ENCODE data around the gene HINT2.

The HINT2 gene

GRCh38 chr9:35861161-35861897 is 46.5 kb upstream of the HINT2 start:
- no peaks in the 10 kb centered on the region for H4K20me1 ChIP-seq (ENCODE audit: insufficient read depth, low read length)
- ATAC-seq (ENCODE audit: insufficient read depth, low read depth) (no peak), DNase-seq (no peak)
- H3K36me3 ChIP-seq (ENCODE audit: insufficient read depth, low read length): no peaks in the 10 kb centered on the region
- H3K9me3 ChIP-seq (ENCODE audit: insufficient read depth, low read length, severe bottlenecking): no peaks in the 10 kb centered on the region
- no peak overlapping the region for H3K9ac ChIP-seq (ENCODE audit: low read depth, low read length)
- H3K27ac ChIP-seq (ENCODE audit: low read length): no peak overlapping the region
- H3K27me3 ChIP-seq (ENCODE audit: insufficient read depth, low read length, poor library complexity): no peaks in the 10 kb centered on the region
- H3K4me1 ChIP-seq (ENCODE audit: insufficient read depth, low read length): no peaks in the 10 kb centered on the region
- H3K79me2 ChIP-seq (ENCODE audit: insufficient read depth, low read length): no peaks in the 10 kb centered on the region
- TF ChIP-seq, protein P1, sequence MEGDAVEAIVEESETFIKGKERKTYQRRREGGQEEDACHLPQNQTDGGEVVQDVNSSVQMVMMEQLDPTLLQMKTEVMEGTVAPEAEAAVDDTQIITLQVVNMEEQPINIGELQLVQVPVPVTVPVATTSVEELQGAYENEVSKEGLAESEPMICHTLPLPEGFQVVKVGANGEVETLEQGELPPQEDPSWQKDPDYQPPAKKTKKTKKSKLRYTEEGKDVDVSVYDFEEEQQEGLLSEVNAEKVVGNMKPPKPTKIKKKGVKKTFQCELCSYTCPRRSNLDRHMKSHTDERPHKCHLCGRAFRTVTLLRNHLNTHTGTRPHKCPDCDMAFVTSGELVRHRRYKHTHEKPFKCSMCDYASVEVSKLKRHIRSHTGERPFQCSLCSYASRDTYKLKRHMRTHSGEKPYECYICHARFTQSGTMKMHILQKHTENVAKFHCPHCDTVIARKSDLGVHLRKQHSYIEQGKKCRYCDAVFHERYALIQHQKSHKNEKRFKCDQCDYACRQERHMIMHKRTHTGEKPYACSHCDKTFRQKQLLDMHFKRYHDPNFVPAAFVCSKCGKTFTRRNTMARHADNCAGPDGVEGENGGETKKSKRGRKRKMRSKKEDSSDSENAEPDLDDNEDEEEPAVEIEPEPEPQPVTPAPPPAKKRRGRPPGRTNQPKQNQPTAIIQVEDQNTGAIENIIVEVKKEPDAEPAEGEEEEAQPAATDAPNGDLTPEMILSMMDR (IDR thresholded peaks at IDR 0.05; ENCODE audit: borderline replicate concordance, extremely low read depth, low read length, poor library complexity, severe bottlenecking): no peak
- TF ChIP-seq EZH2 (IDR thresholded peaks at IDR 0.05; ENCODE audit: borderline replicate concordance, low read depth, low read length, severe bottlenecking): no peak
- H3K4me2 ChIP-seq (ENCODE audit: insufficient read depth, low read length): no peak overlapping the region
- H2AFZ ChIP-seq (ENCODE audit: low read depth, low read length): no peak overlapping the region
- no peak overlapping the region for H3K4me3 ChIP-seq (ENCODE audit: low read depth in 1 of 2, low read length in 2 of 2)

DNA sequence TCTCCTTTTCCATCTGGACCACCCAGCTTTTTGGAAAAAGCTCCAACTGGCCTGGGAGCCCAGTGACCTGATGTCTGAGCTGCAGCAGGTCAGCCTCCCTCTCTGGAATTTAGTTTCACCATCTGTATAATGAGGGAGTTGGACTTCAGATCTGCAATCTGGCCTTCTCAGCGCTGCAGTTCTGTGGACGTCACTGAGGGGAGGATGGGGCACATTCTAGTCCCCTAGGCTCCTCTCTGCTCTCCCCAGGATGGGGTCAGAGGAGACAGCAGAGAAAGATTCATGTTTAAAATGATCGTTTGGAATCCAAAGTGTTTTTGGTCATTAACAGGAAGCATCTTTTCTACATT is 45.1 kb upstream of the HINT2 start:
- no peaks in the 10 kb centered on the region for H3K79me2 ChIP-seq (ENCODE audit: insufficient read depth, low read length)
- no peaks in the 10 kb centered on the region for H3K27me3 ChIP-seq (ENCODE audit: insufficient read depth, low read length, poor library complexity)
- H3K27ac ChIP-seq (ENCODE audit: low read length): no peak overlapping the region
- H4K20me1 ChIP-seq (ENCODE audit: insufficient read depth, low read length): no peaks in the 10 kb centered on the region
- H3K4me1 ChIP-seq (ENCODE audit: insufficient read depth, low read length): no peaks in the 10 kb centered on the region
- no peak overlapping the region for H2AFZ ChIP-seq (ENCODE audit: low read depth, low read length)
- no peak for TF ChIP-seq EZH2 (IDR thresholded peaks at IDR 0.05; ENCODE audit: borderline replicate concordance, low read depth, low read length, severe bottlenecking)
- TF ChIP-seq, protein P1 (IDR thresholded peaks at IDR 0.05; ENCODE audit: borderline replicate concordance, extremely low read depth, low read length, poor library complexity, severe bottlenecking): no peak
- no peak for ATAC-seq (ENCODE audit: insufficient read depth, low read depth)
- H3K36me3 ChIP-seq (ENCODE audit: insufficient read depth, low read length): no peaks in the 10 kb centered on the region
- no peak overlapping the region for H3K4me3 ChIP-seq (ENCODE audit: low read depth in 1 of 2, low read length in 2 of 2)
- no peak overlapping the region for H3K4me2 ChIP-seq (ENCODE audit: insufficient read depth, low read length)
- no peak for DNase-seq
- no peak overlapping the region for H3K9ac ChIP-seq (ENCODE audit: low read depth, low read length)
- no peaks in the 10 kb centered on the region for H3K9me3 ChIP-seq (ENCODE audit: insufficient read depth, low read length, severe bottlenecking)

DNA sequence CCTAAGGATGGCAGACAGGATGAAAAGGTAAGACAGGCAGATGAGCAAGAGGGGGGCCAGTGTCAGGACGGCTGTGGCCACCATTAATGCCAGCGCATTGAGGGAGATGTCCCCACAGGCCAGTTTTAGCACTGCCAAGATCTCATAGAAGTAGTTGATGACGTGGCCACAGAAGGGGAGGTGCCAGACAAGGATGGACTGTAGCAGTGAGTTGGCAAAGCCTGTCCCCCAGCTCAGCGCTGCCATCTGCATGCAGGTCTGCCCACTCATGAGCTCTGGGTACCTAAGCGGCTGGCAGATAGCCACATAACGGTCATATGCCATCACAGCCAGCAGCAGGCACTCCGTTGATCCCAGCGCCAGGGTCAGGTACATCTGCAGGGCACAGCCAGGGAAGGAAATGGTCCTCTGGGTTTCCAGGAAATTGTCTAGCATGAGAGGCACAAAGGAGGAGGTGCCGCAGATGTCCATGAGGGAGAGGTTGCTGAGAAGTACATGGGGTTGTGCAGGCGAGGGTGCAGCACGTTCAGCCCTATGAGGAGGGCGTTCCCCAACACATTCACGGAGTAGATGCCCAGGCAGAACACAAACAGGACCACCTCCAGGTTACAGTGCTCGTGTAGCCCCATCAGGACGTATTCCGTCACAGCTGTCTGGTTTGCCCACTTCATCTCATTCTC is 44.6 kb upstream of the HINT2 start:
- DNase-seq (no peak), ATAC-seq (ENCODE audit: insufficient read depth, low read depth) (peak; percentile 31; the same call in 1 of the 3 replicates)
- H3K36me3 ChIP-seq (ENCODE audit: insufficient read depth, low read length): no peaks in the 10 kb centered on the region
- no peaks in the 10 kb centered on the region for H3K4me1 ChIP-seq (ENCODE audit: insufficient read depth, low read length)
- no peaks in the 10 kb centered on the region for H3K79me2 ChIP-seq (ENCODE audit: insufficient read depth, low read length)
- H3K9me3 ChIP-seq (ENCODE audit: insufficient read depth, low read length, severe bottlenecking): no peaks in the 10 kb centered on the region
- no peak overlapping the region for H3K4me3 ChIP-seq (ENCODE audit: low read depth in 1 of 2, low read length in 2 of 2)
- no peaks in the 10 kb centered on the region for H3K27me3 ChIP-seq (ENCODE audit: insufficient read depth, low read length, poor library complexity)
- H2AFZ ChIP-seq (ENCODE audit: low read depth, low read length): no peak overlapping the region
- no peaks in the 10 kb centered on the region for H4K20me1 ChIP-seq (ENCODE audit: insufficient read depth, low read length)
- no peak overlapping the region for H3K27ac ChIP-seq (ENCODE audit: low read length)
- H3K9ac ChIP-seq (ENCODE audit: low read depth, low read length): no peak overlapping the region
- no peak for TF ChIP-seq EZH2 (IDR thresholded peaks at IDR 0.05; ENCODE audit: borderline replicate concordance, low read depth, low read length, severe bottlenecking)
- TF ChIP-seq, protein P1 (IDR thresholded peaks at IDR 0.05; ENCODE audit: borderline replicate concordance, extremely low read depth, low read length, poor library complexity, severe bottlenecking): no peak
- H3K4me2 ChIP-seq (ENCODE audit: insufficient read depth, low read length): no peak overlapping the region

All from DND-41 (cell line).